GM18951 (cell line): ENCODE data around the gene MYO18B.

Experiments
- POLR2A ChIP-seq: IDR thresholded peaks from 4 replicates; pipeline ENCODE4 v1.6.1; 2011; ENCODE audit warnings: mild to moderate bottlenecking; ENCODE audit not compliant: insufficient read length, insufficient read depth; ENCODE audit errors: extremely low read depth
- in situ Hi-C: fragments of 300-500 bp; cut with MboI; formaldehyde crosslinking; loops from one replicate; pipeline ENCODE4 v1.12.0; 2022; ENCODE audit warnings: low sequenced_read_pairs, mixed read lengths, inconsistent platforms; ENCODE audit not compliant: unreplicated experiment

Gene MYO18B

GRCh38 chr22:25941365-25941960, 199.5 kb downstream of the MYO18B start:
- in situ Hi-C loops: no loop called here
- no peak for TF ChIP-seq POLR2A

- TF ChIP-seq POLR2A: no peak
- in situ Hi-C loops: no loop called here
Observed at GRCh38 chr22:25942115-25942855, 200.3 kb downstream of the MYO18B start.

- no peak for TF ChIP-seq POLR2A
- in situ Hi-C loops: no loop called here
Observed at GRCh38 chr22:25942856-25943411, 200.9 kb downstream of the MYO18B start.

DNA sequence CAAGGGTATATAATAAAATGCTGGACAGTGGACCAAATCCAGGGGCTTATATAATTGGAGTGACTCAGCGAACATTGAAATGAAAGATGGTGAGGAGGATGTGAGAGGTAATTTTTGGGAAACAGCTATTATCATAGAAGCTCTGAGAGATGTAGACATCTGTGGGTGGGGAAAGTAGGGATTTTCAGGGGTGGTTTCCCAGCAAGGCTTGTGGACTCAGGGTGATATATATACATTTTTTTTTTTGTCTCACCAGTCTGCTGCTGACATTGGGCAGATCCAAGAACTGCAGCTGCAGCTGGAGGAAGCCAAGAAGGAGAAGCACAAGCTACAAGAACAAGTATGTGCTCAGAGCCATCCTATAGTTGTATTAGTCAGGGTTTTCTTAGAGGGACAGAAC, 208.1 kb downstream of the MYO18B start:
- in situ Hi-C loops: no loop called here
- TF ChIP-seq POLR2A: no peak

- in situ Hi-C loops: no loop called here
- no peak for TF ChIP-seq POLR2A
Observed at GRCh38 chr22:25953276-25953675, 211.3 kb downstream of the MYO18B start.

GRCh38 chr22:25953919-25954318, 211.9 kb downstream of the MYO18B start:
- TF ChIP-seq POLR2A: no peak
- in situ Hi-C loops: no loop called here

DNA sequence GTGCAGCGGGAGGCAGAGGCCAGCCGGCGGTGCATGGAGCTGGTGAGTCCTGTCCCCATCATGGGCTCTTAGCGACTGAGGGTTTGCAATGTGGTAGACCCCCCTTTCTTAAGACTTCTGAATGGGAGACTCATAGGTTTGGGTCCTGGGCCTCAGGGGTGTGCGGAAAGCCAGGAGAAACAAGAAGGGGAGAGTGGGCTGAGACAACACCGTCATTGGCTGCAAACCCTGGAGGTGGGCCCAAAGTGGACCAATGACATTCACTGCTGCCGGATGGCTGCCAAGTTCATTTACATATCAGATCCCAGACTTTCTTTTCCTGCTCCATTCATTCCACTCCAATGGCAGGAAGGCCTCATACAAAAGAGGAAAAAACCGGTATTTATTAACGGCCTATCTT, 213.3 kb downstream of the MYO18B start:
- in situ Hi-C loops: no loop called here
- TF ChIP-seq POLR2A: no peak

DNA sequence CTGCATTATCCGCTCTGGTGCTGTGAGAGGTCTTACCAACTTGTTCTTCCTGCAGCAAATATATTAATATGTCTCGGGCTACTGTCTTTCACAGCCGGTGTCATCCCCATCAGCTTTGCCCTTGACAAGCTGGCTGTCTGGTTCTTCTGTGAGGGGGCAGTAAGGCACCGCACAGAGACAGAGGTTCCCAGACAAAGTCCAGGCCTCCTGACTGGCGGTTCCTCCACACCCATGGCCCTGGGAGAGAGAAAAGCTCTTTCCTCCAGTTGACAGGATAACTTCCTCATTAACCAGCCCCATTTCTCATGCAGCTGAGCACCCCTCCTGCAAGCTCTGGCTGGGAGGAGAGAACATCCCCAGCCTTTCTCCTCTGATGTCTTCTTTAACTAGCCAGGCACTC, 214.8 kb downstream of the MYO18B start:
- no peak for TF ChIP-seq POLR2A
- in situ Hi-C loops: no loop called here

GRCh38 chr22:25959818-25960774, 218.1 kb downstream of the MYO18B start:
- no peak for TF ChIP-seq POLR2A
- in situ Hi-C loops: no loop called here

- TF ChIP-seq POLR2A: no peak
- in situ Hi-C loops: no loop called here
Observed at GRCh38 chr22:25961699-25962098, 219.7 kb downstream of the MYO18B start.

GRCh38 chr22:25962711-25963110, 220.7 kb downstream of the MYO18B start:
- in situ Hi-C loops: no loop called here
- no peak for TF ChIP-seq POLR2A

DNA sequence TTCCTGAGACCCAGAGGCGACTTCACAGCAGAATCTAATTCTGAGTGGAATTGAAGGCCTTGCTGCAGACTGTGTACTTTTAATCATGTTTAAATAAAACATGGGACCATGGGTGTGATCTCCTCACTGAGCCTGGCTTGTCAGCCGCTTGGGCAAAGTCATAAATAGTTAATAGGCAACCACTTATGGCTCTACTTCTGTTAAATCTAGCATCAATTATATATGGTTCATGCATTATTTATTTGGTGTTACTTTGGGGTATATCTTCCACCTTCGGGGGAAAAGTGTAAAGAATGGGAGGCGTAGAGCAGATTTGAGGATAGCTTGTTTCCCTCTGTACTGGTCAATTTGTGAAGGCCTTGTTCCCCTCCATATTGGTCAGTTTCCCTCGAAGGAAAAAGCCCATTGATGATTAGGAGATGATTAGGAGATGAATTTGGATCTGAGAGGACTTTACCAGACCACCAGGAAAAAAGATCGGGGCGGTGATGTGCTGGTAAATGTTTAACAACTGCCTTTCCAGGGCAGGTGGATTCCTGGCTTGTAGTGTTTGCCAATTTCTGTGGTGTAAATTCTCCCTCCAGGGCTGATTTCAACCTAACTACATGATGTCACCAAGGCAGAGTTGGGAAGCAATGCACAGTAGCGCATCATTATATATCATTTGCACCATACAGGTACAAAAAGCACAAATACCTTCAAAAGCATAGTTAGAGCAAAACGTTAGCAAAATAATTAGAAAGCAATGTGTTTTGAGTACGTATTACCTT, 223.2 kb downstream of the MYO18B start:
- in situ Hi-C loops: no loop called here
- no peak for TF ChIP-seq POLR2A

GRCh38 chr22:25966448-25966913, 224.5 kb downstream of the MYO18B start:
- in situ Hi-C loops: no loop called here

GRCh38 chr22:25969286-25969685, 227.3 kb downstream of the MYO18B start:
- in situ Hi-C loops: no loop called here

More at GRCh38 chr22:25966448-25966913, 224.5 kb downstream of the MYO18B start:
- no peak for TF ChIP-seq POLR2A

More at GRCh38 chr22:25969286-25969685, 227.3 kb downstream of the MYO18B start:
- TF ChIP-seq POLR2A: no peak
